OCI-LY1 (cell line): Measurements from ENCODE around the gene PARD3.

Source experiments
- CTCF ChIP-seq: fragments of 200-600 bp; sonication (generic), shearing (Covaris generic); IDR thresholded peaks from 2 replicates; pipeline ENCODE4 v1.5.1; 2017; ENCODE audit warnings: mild to moderate bottlenecking, antibody characterized with exemption, low read length, moderate library complexity, mixed read lengths
- EZH2 ChIP-seq: fragments of 200-600 bp; sonication (generic), shearing (Covaris generic); IDR thresholded peaks from 2 replicates; pipeline ENCODE4 v1.8.0; 2017; ENCODE audit warnings: borderline replicate concordance, mixed run types, mild to moderate bottlenecking, antibody characterized with exemption, low read length, moderate library complexity, mixed read lengths

GRCh38 chr10:34427911-34428216 lies 387.2 kb downstream of the PARD3 start:
- no peak for TF ChIP-seq CTCF
- TF ChIP-seq EZH2: no peak
